Lung (tissue), 12 donors: ENCODE results near the gene NPAS3. TPM values are rescaled to one million over a fixed set of nuclear protein-coding genes. Genes with fewer than 3 reads are reported as not detected.

ENCODE experiments used
- ATAC-seq: fragments of 200-7000 bp; cut with Tn5 transposase; one replicate; pipeline ENCODE4 v1.9.1; 2020; ENCODE audit warnings: moderate number of reproducible peaks; ENCODE audit not compliant: insufficient read depth, low FRiP score
- DNase-seq, 3 donors: peaks; one replicate each; pipeline ENCODE4 v3.0.0-alpha.2; 2013 to 2017
- H3K27ac ChIP-seq, 2 donors: one replicate each; pipeline ENCODE4 v1.5.1; 2013; ENCODE audit warnings: mild to moderate bottlenecking in 2 of 2, moderate library complexity in 2 of 2, control low read depth in 1 of 2, inconsistent platforms in 1 of 2, low read depth in 1 of 2, low read length in 1 of 2
- H3K27me3 ChIP-seq, 3 donors: one replicate each; pipeline ENCODE4 v1.5.1; 2013; ENCODE audit warnings: low read length in 2 of 3; ENCODE audit not compliant: control insufficient read depth in 3 of 3, insufficient read depth in 3 of 3
- H3K36me3 ChIP-seq, 4 donors: one replicate each; pipeline ENCODE4 v1.5.1; 2013; ENCODE audit warnings: low read length in 4 of 4, mild to moderate bottlenecking in 1 of 4, moderate library complexity in 1 of 4; ENCODE audit not compliant: control insufficient read depth in 4 of 4, insufficient read depth in 4 of 4
- H3K4me1 ChIP-seq, 5 donors: one replicate each; pipeline ENCODE4 v1.5.1; 2013; ENCODE audit warnings: low read length in 5 of 5, mild to moderate bottlenecking in 2 of 5, moderate library complexity in 1 of 5; ENCODE audit not compliant: control insufficient read depth in 5 of 5, insufficient read depth in 5 of 5
- H3K4me3 ChIP-seq: one replicate; pipeline ENCODE4 v1.5.1; 2013; ENCODE audit warnings: mild to moderate bottlenecking, control low read depth, moderate library complexity
- H3K9ac ChIP-seq, 2 donors: one replicate each; pipeline ENCODE4 v1.5.1; 2013; ENCODE audit warnings: low read length in 2 of 2, control low read depth in 1 of 2; ENCODE audit not compliant: insufficient read depth in 1 of 2
- H3K9me3 ChIP-seq, 4 donors: one replicate each; pipeline ENCODE4 v1.5.1; 2013; ENCODE audit warnings: low read length in 3 of 4, mild to moderate bottlenecking in 1 of 4, moderate library complexity in 1 of 4; ENCODE audit not compliant: control insufficient read depth in 4 of 4, insufficient read depth in 3 of 4
- CTCF ChIP-seq: IDR thresholded peaks from 2 replicates; pipeline ENCODE4 v1.5.1; 2012; ENCODE audit warnings: mild to moderate bottlenecking; ENCODE audit errors: control extremely low read depth, extremely low read depth
- WGBS, 2 donors: extraction: QIAGEN DNeasy Blood & Tissue Kit; methylation state at CpG; one replicate each; pipeline ENCODE4 v1.1.7; 2013; 5-methylcytosine and 5-hydroxymethylcytosine counted together
- polyA plus RNA-seq, 2 donors: library from polyadenylated mRNA; stranded (reverse); fragments of 200-250 nt; gene quantifications; one replicate each; pipeline ENCODE4 v1.2.1, GENCODE V29; 2013
- total RNA-seq, 2 donors: library from RNA; depleted of rRNA in 1 of 2; stranded (reverse); fragments of >200 nt in 1 of 2; gene quantifications; one replicate each; pipeline ENCODE4 v1.2.1, GENCODE V29; 2014 to 2021
- donor health status: control.
- donor health status: control.
- donor health status: Bipolar disorder and iron deficiency.
- donor health status: healthy.
- donor health status: DM: yes; HTN: yes; CAD: no.

The NPAS3 gene
- total and polyA plus RNA-seq, 4 donors = 0.13 to 0.48 (median 0.33) TPM

DNA sequence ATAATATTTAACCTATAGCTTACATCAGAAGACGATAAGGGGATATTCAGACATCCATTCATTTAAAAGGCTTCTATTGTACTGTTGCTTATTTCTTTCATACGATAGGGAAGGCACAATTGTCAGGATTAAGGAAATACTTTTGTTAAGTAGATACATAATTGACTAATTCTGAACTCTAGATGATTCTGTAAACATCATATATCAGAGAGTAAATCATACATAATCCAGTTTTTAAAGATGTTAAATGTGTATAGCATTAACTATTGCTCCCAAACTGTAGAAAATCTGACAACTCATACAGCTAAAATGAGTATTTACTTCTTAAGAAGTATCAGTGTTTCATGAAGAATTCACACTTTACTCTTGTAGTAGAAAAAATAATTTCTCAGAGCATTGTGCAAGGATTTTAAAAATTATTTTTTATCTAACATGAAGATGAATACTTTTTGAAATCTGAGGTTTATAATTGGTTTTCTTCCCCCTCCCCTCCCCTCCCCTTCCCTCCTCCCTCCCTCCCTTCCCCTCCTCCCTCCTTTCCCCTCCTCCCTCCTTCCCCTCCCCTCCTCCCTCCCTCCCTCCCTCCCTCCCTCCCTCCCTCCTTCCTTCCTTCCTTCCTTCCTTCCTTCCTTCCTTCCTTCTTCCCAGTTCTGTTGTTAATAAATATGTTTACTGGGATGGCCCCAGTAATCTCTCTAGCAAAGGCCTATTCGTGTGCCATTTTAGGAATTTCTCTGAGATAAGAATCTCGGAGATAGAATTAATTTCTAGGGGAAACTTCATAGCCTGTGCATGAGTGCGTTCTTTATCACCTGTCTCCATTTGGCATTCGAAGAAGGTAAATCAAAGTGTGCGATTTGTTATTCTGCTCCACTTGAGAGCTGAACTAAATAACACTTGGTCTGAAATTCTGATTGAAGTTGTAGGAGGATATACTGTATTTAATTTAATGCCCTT is 2.3 kb downstream of the NPAS3 start:
- Histone ChIP-seq H3K27me3 (peaks cover 3 to 71% (median 55%) of the 10 kb centered on the region in 3 donors), H3K4me3 (no peak overlapping the region), H3K27ac (no peak overlapping the region), H3K9ac (no peak overlapping the region), H3K36me3 (no peaks in the 10 kb centered on the region), H3K4me1 (peaks cover 0 to 5% (median 2%) of the 10 kb centered on the region in 5 donors), H3K9me3 (no peaks in the 10 kb centered on the region)
- no peak for TF ChIP-seq CTCF
- 72 to 76% methylated on average over 7 of the region's 7 CpGs for WGBS, 2 donors
- ATAC-seq (no peak), DNase-seq (no peak)

- peaks cover 3 to 70% (median 52%) of the 10 kb centered on the region in 3 donors for H3K27me3 ChIP-seq
- DNase-seq = no peak
- WGBS, 2 donors = 69 to 78% methylated on average over 2 of the region's 2 CpGs
Measured at GRCh38 chr14:32941668-32942065, 3.0 kb downstream of the NPAS3 start.

DNA sequence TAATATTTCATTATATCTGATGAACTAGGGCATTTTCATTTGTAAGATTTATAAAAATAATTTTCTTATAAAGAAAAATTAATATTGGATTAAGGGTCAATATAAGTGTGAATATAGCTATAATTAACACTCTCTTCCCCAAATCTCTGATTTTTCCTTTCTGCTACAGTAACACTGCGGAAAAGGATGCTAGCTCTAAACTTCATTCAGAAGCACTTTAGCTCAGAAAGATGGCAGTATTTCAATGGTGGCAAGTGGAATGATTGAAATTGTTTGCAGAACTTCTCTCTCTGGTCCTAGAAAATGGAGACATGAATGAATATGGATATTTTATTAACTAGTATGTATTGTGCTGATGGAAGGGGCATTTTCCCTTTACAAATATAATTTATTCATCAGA is 8.4 kb downstream of the NPAS3 start:
- DNase-seq = no peak
- 91 to 100% methylated on average over 1 of the region's 1 CpG for WGBS, 2 donors
- no peak overlapping the region for H3K27ac ChIP-seq
- H3K4me1 ChIP-seq = no peaks in the 10 kb centered on the region
- no peaks in the 10 kb centered on the region for H3K9me3 ChIP-seq
- ATAC-seq = no peak
- no peak overlapping the region for H3K4me3 ChIP-seq
- H3K36me3 ChIP-seq = no peaks in the 10 kb centered on the region
- TF ChIP-seq CTCF = no peak
- H3K27me3 ChIP-seq = peaks cover 0 to 62% (median 45%) of the 10 kb centered on the region in 3 donors
- H3K9ac ChIP-seq = no peak overlapping the region

More at GRCh38 chr14:32941668-32942065, 3.0 kb downstream of the NPAS3 start:
- Histone ChIP-seq H3K4me3 (no peak overlapping the region), H3K9ac (no peak overlapping the region), H3K36me3 (no peaks in the 10 kb centered on the region), H3K4me1 (peaks cover 0 to 5% (median 2%) of the 10 kb centered on the region in 5 donors), H3K9me3 (no peaks in the 10 kb centered on the region), H3K27ac (no peak overlapping the region)
- no peak for TF ChIP-seq CTCF
- ATAC-seq = no peak
